ENCODE data around the gene FAM110D. TPM values are rescaled to one million over a fixed set of nuclear protein-coding genes. Genes with fewer than 3 reads are reported as not detected.

The FAM110D gene
- total and polyA plus RNA-seq, 10 of the 15 experiments (the other 5 are each of a cell fraction or from before 2014, with no cell fraction given) = 0.06 TPM; not detected in 9

DNA sequence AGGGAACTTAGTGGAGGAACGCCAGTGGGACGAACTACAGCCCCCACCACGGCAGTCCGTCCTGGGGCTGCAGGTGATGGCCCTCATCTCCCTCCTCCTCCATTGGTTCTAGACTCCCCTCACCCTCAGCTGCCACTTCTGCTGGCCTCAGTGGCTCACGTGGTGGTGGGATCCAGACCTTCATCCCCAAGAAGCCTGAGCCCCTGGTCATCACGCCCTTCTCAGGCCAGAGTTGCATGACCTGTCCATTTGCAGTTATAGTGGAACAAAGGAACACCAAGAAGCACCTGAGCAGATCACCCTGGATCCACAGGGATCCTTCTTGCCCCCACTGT, 13.0 kb upstream of the FAM110D start (continued):
- TF ChIP-seq NBN (IDR thresholded peaks at IDR 0.05) = no peak

GRCh38 chr1:26148887-26149286, 10.0 kb upstream of the FAM110D start:
- no peak overlapping the region for H3K9ac ChIP-seq (ENCODE audit: control insufficient read depth, insufficient read depth, low read length)
- no peak overlapping the region for H3K27ac ChIP-seq (ENCODE audit: control insufficient read depth, insufficient read depth)
- BruUV-seq (replicated peaks) = no TSS peak
- H2AFZ ChIP-seq (ENCODE audit: control insufficient read depth, low read depth, low read length) = no peak overlapping the region
- ChIA-PET SMC1A (ENCODE audit: uncharacterized antibody, unreplicated experiment) (no interaction called here), CTCF (interaction anchor here (1.5 to 8.7 kb wide), 3 partner anchors 18 to 44 kb away, joined by 4 to 235 read pairs (median 6); partner anchors contain the start of genes C1orf232 and ZNF593), RAD21 (ENCODE audit: unreplicated experiment) (no interaction called here), POLR2A (no interaction called here)
- DNase-seq (ENCODE audit: low read depth, low spot score) (no peak), FAIRE-seq (no peak), ATAC-seq (no peak)
- H3K9me3 ChIP-seq (replicated peaks; ENCODE audit: control insufficient read depth, insufficient read depth, low read length) = no peaks in the 10 kb centered on the region
- in situ Hi-C loops (cut with MboI) (loop anchor here (5.0 kb wide), 1 partner anchor 42 kb away; no protein-coding TSS in a partner anchor), intact Hi-C loops (cut with micrococcal nuclease; ENCODE audit: unreplicated experiment) (loop anchor here (5.0 kb wide), 1 partner anchor 112 kb away; no protein-coding TSS in a partner anchor)
- no peaks in the 10 kb centered on the region for H4K20me1 ChIP-seq (ENCODE audit: control insufficient read depth, insufficient read depth)
- H3K79me2 ChIP-seq (ENCODE audit: control insufficient read depth, insufficient read depth, low read length) = no peaks in the 10 kb centered on the region
- no peaks in the 10 kb centered on the region for H3K4me1 ChIP-seq (ENCODE audit: control insufficient read depth, insufficient read depth, low read length)
- H3K36me3 ChIP-seq (ENCODE audit: control insufficient read depth in 2 of 2, insufficient read depth in 2 of 2, low read length in 1 of 2) = no peaks in the 10 kb centered on the region
- H3K4me3 ChIP-seq = no peak overlapping the region
- H3K27me3 ChIP-seq (replicated peaks in 1 of 2; ENCODE audit: control insufficient read depth in 2 of 2, insufficient read depth in 2 of 2, low read length in 1 of 2) = peaks cover 0 to 3% of the 10 kb centered on the region in 2 experiments; a peak in 2 of 4 replicates
- no peak overlapping the region for H3K4me2 ChIP-seq (ENCODE audit: control insufficient read depth, insufficient read depth)
- TF ChIP-seq EED (IDR thresholded peaks at IDR 0.05; ENCODE audit: low read depth) (no peak), TARDBP (IDR thresholded peaks at IDR 0.05; ENCODE audit: borderline replicate concordance) (no peak), NR2C1 (IDR thresholded peaks at IDR 0.05) (no peak), E2F4 (IDR thresholded peaks at IDR 0.05; ENCODE audit: low read depth, low read length) (no peak), HDGF (IDR thresholded peaks at IDR 0.05) (no peak), HCFC1 (IDR thresholded peaks at IDR 0.05; ENCODE audit: low read length) (no peak), EGR1 (IDR thresholded peaks at IDR 0.05; ENCODE audit: borderline replicate concordance in 1 of 2, low read depth in 2 of 2, low read length in 2 of 2) (no peak), LARP7 (IDR thresholded peaks at IDR 0.05) (no peak), ZSCAN29 (IDR thresholded peaks at IDR 0.05) (no peak), SMARCA5 (IDR thresholded peaks at IDR 0.05) (no peak), HDAC2 (IDR thresholded peaks at IDR 0.05) (no peak), MYC (IDR thresholded peaks at IDR 0.05; ENCODE audit: insufficient read depth, insufficient read length, insufficient replicate concordance, low read length, severe bottlenecking) (no peak), ZNF384 (IDR thresholded peaks at IDR 0.05; ENCODE audit: borderline replicate concordance, low read depth, low read length) (no peak), WRNIP1 (IDR thresholded peaks at IDR 0.05; ENCODE audit: borderline replicate concordance, low read depth, low read length) (no peak), ZNF687 (IDR thresholded peaks at IDR 0.05) (no peak)
- TF ChIP-seq, protein P1, sequence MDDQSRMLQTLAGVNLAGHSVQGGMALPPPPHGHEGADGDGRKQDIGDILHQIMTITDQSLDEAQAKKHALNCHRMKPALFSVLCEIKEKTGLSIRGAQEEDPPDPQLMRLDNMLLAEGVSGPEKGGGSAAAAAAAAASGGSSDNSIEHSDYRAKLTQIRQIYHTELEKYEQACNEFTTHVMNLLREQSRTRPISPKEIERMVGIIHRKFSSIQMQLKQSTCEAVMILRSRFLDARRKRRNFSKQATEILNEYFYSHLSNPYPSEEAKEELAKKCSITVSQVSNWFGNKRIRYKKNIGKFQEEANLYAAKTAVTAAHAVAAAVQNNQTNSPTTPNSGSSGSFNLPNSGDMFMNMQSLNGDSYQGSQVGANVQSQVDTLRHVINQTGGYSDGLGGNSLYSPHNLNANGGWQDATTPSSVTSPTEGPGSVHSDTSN (IDR thresholded peaks at IDR 0.05; ENCODE audit: insufficient replicate concordance, low read depth, low read length) = no peak
- TF ChIP-seq, protein P2, sequence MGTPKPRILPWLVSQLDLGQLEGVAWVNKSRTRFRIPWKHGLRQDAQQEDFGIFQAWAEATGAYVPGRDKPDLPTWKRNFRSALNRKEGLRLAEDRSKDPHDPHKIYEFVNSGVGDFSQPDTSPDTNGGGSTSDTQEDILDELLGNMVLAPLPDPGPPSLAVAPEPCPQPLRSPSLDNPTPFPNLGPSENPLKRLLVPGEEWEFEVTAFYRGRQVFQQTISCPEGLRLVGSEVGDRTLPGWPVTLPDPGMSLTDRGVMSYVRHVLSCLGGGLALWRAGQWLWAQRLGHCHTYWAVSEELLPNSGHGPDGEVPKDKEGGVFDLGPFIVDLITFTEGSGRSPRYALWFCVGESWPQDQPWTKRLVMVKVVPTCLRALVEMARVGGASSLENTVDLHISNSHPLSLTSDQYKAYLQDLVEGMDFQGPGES (IDR thresholded peaks at IDR 0.05) = no peak
